ENCODE data around the gene CBY1. TPM values are rescaled to one million over a fixed set of nuclear protein-coding genes. Genes with fewer than 3 reads are reported as not detected.

CBY1 gene
- 16.1 and 26.8 TPM in 2 replicates for total RNA-seq (ENCODE audit: low replicate concordance)

DNA sequence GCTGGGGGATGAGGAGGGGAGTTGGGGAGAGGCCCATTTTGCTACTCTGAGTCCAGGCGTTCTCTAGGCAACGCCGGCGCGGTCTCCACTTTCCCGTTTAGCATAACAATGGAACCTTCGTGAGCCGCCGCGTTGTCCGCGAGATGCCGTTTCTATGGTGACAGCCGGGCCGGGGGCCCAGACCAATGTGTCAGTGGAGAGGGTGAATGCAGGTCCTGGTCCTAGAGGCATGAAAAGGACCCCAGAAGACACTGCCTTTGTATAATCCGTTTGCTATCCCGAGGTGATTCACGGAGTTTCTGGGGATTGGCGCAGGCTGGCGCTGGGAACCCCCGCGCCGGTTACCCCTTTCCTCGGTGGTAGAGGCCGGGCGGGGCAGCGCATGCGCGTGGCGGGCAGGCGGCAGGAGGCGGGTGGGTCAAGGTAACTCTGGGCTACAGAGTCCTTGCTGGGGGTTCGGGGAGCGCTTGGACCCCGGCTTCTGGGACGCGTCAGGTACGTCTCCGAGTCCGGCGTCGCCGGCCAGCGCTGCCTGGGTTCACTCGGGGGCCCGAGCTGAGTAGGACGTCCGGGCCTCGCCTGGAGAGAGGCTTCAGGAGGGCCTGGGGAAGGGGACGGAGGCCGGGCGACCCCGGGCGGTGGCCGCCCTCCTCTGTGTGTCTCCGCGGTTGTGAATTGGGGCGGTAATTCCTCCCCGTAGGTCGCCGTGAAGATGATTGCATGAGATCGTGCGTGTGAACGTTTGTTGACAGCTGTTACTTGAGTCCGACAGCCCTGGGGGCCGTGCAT, at the start of gene CBY1, which contains the start of gene FAM227A:
TSS of gene CBY1 (plus strand) at position 383 of the 789 bp plus-strand sequence. CDS start 11,417 bp downstream, outside the sequence.
TSS of gene FAM227A (minus strand) at position 137 of the 789 bp plus-strand sequence. CDS start 6,224 bp downstream, outside the sequence.

DNA sequence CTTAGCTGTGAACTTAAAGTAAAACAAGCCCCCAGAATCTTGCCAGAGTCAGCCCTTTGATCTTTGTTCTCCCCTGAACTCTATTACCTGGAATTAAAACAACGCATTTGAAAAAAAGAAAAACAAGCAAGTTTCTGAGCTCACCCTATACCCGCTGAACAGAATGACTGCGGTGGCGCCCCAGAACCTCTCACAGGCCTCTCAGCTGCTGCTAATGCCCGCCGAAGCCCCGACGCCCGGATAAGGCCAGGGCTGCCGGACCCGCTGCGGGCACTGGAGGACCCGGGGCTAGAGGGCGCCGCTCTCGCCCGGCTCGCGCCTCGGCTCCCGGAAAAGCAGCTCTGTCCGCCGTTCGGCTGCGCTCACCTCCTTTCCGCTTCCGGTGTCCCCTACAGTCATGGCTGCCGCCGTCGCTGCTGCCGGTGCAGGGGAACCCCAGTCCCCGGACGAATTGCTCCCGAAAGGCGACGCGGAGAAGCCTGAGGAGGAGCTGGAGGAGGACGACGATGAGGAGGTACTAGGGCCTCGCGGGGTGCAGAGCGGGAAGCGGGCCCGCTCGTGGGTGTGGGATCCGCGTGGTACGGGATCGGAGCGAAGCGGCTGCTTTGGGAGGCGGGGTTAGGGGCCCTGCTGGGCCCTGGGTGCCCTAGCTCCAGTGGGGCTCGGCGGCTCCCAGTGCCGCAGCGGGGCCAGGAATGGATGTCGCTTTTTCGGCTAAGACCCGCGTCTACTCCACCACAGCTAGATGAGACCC, 25.3 kb downstream of the CBY1 start, which contains the start of gene TOMM22:
TSS of gene TOMM22 (plus strand) at position 376 of the 754 bp plus-strand sequence. CDS start at position 398, 22 bp downstream.

DNA sequence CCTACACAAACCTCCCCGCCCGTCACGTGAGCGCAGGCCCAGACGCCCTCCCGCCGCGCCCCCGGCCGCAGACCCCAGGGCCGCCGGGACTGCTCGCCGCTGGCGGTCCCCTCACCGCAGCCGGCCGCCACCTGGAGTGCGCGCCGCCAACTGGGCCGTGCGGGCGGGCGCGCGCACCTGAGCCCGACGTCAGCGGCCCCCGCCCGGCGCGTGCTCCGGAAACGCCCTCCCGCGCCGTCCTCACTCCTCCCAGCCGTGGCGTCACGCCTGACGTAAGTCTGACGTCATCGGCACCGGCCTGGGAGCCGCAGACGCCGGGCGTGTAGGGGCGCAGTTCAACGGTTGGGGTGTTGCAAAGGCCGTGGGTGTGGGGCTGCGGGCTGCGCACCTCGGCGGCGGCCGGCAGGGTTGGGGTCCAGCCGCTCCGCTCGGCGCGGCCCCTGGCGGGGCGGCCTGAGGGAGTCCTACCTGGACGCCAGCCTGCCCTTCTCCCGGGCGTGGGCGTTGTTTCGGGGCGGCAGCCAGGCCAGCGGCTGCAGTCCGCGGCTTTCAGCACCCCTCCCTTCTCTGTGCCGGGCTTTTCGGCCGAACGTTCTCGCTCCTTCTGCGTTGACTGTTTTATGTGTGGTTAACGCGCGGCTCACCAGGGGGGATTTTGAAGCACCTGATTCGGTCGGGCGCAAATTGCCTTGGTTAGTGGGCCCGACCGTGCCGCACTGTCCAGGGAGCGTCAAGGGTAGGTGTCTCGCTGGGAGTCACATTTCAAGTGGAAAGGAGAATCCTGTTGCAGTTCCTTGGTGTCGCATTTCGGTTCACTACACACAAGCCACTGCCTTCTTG, 44.6 kb downstream of the CBY1 start, which contains the start of gene JOSD1:
TSS of gene JOSD1 (minus strand) at position 155 of the 840 bp plus-strand sequence. CDS start 956 bp downstream, outside the sequence.

DNA sequence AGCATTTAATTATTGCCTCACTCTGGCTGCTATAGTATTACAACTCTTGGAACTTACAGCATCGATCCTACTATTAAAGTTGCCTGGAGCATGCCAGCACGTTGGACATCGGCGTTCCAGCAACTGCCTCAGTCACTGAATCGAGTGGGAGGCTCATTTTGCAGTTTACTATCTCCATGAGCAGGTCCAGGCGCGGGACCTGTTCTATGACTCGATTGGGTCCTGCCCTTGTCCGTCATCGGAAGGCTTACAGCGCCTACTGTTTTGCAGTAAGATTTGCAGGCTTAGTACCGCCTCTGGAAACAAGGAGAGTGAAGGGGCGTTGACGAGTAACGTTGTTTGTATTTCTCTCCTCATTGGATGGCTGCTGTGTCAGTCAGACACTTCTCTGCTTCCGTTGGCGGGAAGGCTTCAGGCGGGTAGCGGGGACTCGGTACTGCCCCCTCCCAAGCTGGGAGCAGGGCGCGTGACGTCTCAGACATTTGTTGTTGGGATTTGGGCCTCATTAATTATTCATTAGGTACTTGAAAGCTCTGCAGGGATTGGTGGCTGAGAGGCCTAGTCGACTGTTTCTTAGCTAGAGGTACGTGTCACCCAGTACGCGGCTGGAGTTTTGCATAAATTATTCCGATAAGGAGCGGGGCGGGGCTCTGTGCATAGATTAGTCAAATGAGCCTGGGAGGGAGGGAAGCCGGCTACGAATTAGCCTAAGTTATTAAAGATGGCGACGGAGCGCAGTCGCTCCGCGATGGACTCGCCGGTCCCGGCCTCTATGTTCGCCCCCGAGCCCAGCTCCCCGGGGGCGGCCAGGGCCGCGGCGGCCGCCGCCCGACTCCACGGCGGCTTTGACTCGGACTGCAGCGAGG, 49.0 kb downstream of the CBY1 start, which contains the start of gene GTPBP1:
TSS of gene GTPBP1 (plus strand) at position 710 of the 866 bp plus-strand sequence. CDS start at position 722, 12 bp downstream.

Other genes with a start within 250 kb of the CBY1 start
- gene KCNJ4, start 201.4 kb upstream of the CBY1 start, total RNA-seq (ENCODE audit: low replicate concordance), result under 0.01 TPM in 1 of 2 replicates, not detected in the other
- gene KDELR3, start 188.5 kb upstream of the CBY1 start, total RNA-seq (ENCODE audit: low replicate concordance), result 37.0 and 121 TPM in 2 replicates
- 217 and 451 TPM in 2 replicates for gene DDX17, start 150.3 kb upstream of the CBY1 start, total RNA-seq (ENCODE audit: low replicate concordance)
- 1.1 and 3.3 TPM in 2 replicates for gene DMC1, start 86.5 kb upstream of the CBY1 start, total RNA-seq (ENCODE audit: low replicate concordance)
- gene FAM227A, start 246 bp upstream of the CBY1 start, total RNA-seq (ENCODE audit: low replicate concordance), result 0.75 and 2.2 TPM in 2 replicates
- 48.3 and 75.0 TPM in 2 replicates for gene TOMM22, start 25.3 kb downstream of the CBY1 start, total RNA-seq (ENCODE audit: low replicate concordance)
- gene JOSD1, start 44.3 kb downstream of the CBY1 start, total RNA-seq (ENCODE audit: low replicate concordance), result 31.1 and 54.8 TPM in 2 replicates
- gene GTPBP1, start 49.3 kb downstream of the CBY1 start, total RNA-seq (ENCODE audit: low replicate concordance), result 34.4 and 54.5 TPM in 2 replicates
- 41.9 and 65.1 TPM in 2 replicates for gene SUN2, start 99.4 kb downstream of the CBY1 start, total RNA-seq (ENCODE audit: low replicate concordance)
- 12.4 and 19.4 TPM in 2 replicates for gene DNAL4, start 137.5 kb downstream of the CBY1 start, total RNA-seq (ENCODE audit: low replicate concordance)
- 0.60 and 2.0 TPM in 2 replicates for gene NPTXR, start 187.4 kb downstream of the CBY1 start, total RNA-seq (ENCODE audit: low replicate concordance)
- 22.2 and 24.6 TPM in 2 replicates for gene CBX6, start 215.6 kb downstream of the CBY1 start, total RNA-seq (ENCODE audit: low replicate concordance)

All from smooth muscle cell of the coronary artery (primary cell).